Esophagus muscularis mucosa (tissue), 4 donors: ENCODE data around the gene ECT2.

ENCODE experiments used
- EP300 ChIP-seq: sonication (generic); formaldehyde crosslinking; IDR thresholded peaks from one replicate; pipeline ENCODE4 v1.6.1; 2017; ENCODE audit warnings: antibody characterized with exemption
- POLR2A ChIP-seq: fragments of 450-650 bp; IDR thresholded peaks from one replicate; pipeline ENCODE4 v1.6.1; 2017; ENCODE audit warnings: antibody characterized with exemption, moderate library complexity, mild to moderate bottlenecking, low read depth
- POLR2AphosphoS5 ChIP-seq, 2 donors: sonication (generic); formaldehyde crosslinking; IDR thresholded peaks; one replicate each; pipeline ENCODE4 v1.6.1; 2017; ENCODE audit warnings: antibody characterized with exemption in 2 of 2
- TF ChIP-seq, protein P1 (sequence below), 3 experiments: fragments of 200-600 bp in 2 of 3; fragments of 450-650 bp in 1 of 3; sonication (generic) in 2 of 3; IDR thresholded peaks; one replicate each; pipeline ENCODE4 v1.5.1; 2017 to 2019; ENCODE audit warnings: antibody characterized with exemption in 3 of 3, mild to moderate bottlenecking in 2 of 3, moderate library complexity in 1 of 3

DNA sequence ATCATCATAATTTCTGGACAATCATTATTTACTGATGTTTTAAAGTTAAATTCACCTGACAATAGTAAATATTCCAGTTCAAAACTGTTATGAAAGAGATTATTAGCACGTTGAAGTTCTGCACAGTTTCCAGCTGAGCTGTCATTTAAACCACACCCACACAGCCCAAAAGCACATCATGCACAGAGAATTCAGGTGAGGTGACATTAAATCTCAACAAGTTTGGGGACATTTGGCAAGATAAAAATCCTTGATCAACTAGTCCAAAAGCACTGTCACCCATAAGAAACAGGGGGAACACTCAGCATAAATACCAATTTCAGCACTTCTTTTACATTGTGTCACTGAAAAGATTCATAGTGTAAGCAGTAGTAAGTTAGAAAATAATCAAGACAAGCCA is 46.5 kb upstream of the ECT2 start:
- TF ChIP-seq EP300, result no peak
- TF ChIP-seq POLR2A, result no peak
- TF ChIP-seq, protein P1, sequence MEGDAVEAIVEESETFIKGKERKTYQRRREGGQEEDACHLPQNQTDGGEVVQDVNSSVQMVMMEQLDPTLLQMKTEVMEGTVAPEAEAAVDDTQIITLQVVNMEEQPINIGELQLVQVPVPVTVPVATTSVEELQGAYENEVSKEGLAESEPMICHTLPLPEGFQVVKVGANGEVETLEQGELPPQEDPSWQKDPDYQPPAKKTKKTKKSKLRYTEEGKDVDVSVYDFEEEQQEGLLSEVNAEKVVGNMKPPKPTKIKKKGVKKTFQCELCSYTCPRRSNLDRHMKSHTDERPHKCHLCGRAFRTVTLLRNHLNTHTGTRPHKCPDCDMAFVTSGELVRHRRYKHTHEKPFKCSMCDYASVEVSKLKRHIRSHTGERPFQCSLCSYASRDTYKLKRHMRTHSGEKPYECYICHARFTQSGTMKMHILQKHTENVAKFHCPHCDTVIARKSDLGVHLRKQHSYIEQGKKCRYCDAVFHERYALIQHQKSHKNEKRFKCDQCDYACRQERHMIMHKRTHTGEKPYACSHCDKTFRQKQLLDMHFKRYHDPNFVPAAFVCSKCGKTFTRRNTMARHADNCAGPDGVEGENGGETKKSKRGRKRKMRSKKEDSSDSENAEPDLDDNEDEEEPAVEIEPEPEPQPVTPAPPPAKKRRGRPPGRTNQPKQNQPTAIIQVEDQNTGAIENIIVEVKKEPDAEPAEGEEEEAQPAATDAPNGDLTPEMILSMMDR (IDR thresholded peaks at IDR 0.05), result no peak
- TF ChIP-seq POLR2AphosphoS5 (IDR thresholded peaks at IDR 0.05), result no peak
